HepG2 (cell line): ENCODE results near the gene FCN3. TPM values are rescaled to one million over a fixed set of nuclear protein-coding genes. Genes with fewer than 3 reads are reported as not detected.

Source experiments
- ATF4 ChIP-seq, 2 experiments: fragments of 450-650 bp in 1 of 2; sonication (generic) in 1 of 2; formaldehyde crosslinking; IDR thresholded peaks; 2 replicates each; pipeline versions ENCODE4 v1.5.0 to v1.8.0; 2020 to 2022; ENCODE audit warnings: mild to moderate bottlenecking in 1 of 2, missing genetic modification reagents in 1 of 2
- DMTF1 ChIP-seq: sonication (generic); formaldehyde crosslinking; IDR thresholded peaks from 2 replicates; pipeline ENCODE4 v1.4.0; 2020; ENCODE audit warnings: mild to moderate bottlenecking, missing genetic modification reagents
- ELF3 ChIP-seq: IDR thresholded peaks from 2 replicates; pipeline ENCODE4 v1.6.1; 2016; ENCODE audit warnings: missing genetic modification reagents, missing compliant biosample characterization
- FOXK1 ChIP-seq: sonication (generic); formaldehyde crosslinking; IDR thresholded peaks from 2 replicates; pipeline ENCODE4 v1.4.0; 2020; ENCODE audit warnings: low read depth, missing genetic modification reagents, borderline replicate concordance
- GTF2F1 ChIP-seq: fragments of 150-350 bp; IDR thresholded peaks from 2 replicates; pipeline ENCODE4 v1.6.1; 2014; ENCODE audit warnings: low read length
- KDM2A ChIP-seq: sonication (generic); formaldehyde crosslinking; IDR thresholded peaks from 2 replicates; pipeline ENCODE4 v1.4.0; 2020; ENCODE audit warnings: low read depth, missing genetic modification reagents, borderline replicate concordance
- KDM5A ChIP-seq: fragments of 200-600 bp; sonication (generic); IDR thresholded peaks from 2 replicates; pipeline ENCODE4 v1.7.0; 2018; ENCODE audit warnings: antibody characterized with exemption, mild to moderate bottlenecking, low read length, borderline replicate concordance
- KLF12 ChIP-seq: sonication (generic); formaldehyde crosslinking; IDR thresholded peaks from 2 replicates; pipeline ENCODE4 v1.4.0; 2020; ENCODE audit warnings: missing genetic modification reagents, borderline replicate concordance
- NFYB ChIP-seq: sonication (generic); formaldehyde crosslinking; IDR thresholded peaks from 2 replicates; pipeline ENCODE4 v1.4.0; 2020; ENCODE audit warnings: missing genetic modification reagents
- NR2F6 ChIP-seq, 2 experiments: IDR thresholded peaks; 2 replicates each; pipeline ENCODE4 v1.6.1; 2016; ENCODE audit warnings: antibody characterized with exemption in 1 of 2, mild to moderate bottlenecking in 1 of 2
- PHF21A ChIP-seq: sonication (generic); formaldehyde crosslinking; IDR thresholded peaks from 2 replicates; pipeline ENCODE4 v1.5.0; 2020; ENCODE audit warnings: mild to moderate bottlenecking, missing genetic modification reagents
- PHF8 ChIP-seq: sonication (generic); formaldehyde crosslinking; IDR thresholded peaks from 2 replicates; pipeline ENCODE4 v1.5.0; 2020; ENCODE audit warnings: missing genetic modification reagents
- RNF219 ChIP-seq: sonication (generic); formaldehyde crosslinking; IDR thresholded peaks from 2 replicates; pipeline ENCODE4 v1.5.0; 2020; ENCODE audit warnings: mild to moderate bottlenecking, missing genetic modification reagents
- ZFP36 ChIP-seq: fragments of 150-350 bp; IDR thresholded peaks from 2 replicates; pipeline ENCODE4 v1.6.1; 2018; ENCODE audit warnings: borderline replicate concordance, low read length, low read depth; ENCODE audit not compliant: partially characterized antibody
- ZNF17 ChIP-seq: sonication (generic); formaldehyde crosslinking; IDR thresholded peaks from 2 replicates; pipeline ENCODE4 v1.5.0; 2020; ENCODE audit warnings: mild to moderate bottlenecking, missing genetic modification reagents
- ZNF224 ChIP-seq: sonication (generic); formaldehyde crosslinking; IDR thresholded peaks from 2 replicates; pipeline ENCODE4 v1.5.0; 2020; ENCODE audit warnings: mild to moderate bottlenecking, missing genetic modification reagents
- ZNF234 ChIP-seq: sonication (generic); formaldehyde crosslinking; conservative IDR thresholded peaks from 2 replicates; pipeline ENCODE4 v1.5.1; 2020; ENCODE audit warnings: mild to moderate bottlenecking, missing genetic modification reagents
- ZNF496 ChIP-seq: sonication (generic); formaldehyde crosslinking; IDR thresholded peaks from 2 replicates; pipeline ENCODE4 v1.8.1; 2023; ENCODE audit warnings: mild to moderate bottlenecking, moderate library complexity, missing genetic modification reagents; ENCODE audit not compliant: insufficient replicate concordance
- ZNF589 ChIP-seq: sonication (generic); formaldehyde crosslinking; conservative IDR thresholded peaks from 2 replicates; pipeline ENCODE4 v1.8.0; 2022; ENCODE audit warnings: mild to moderate bottlenecking, moderate library complexity, missing genetic modification reagents
- ZNF629 ChIP-seq: sonication (generic); formaldehyde crosslinking; conservative IDR thresholded peaks from 2 replicates; pipeline ENCODE4 v1.5.0; 2020; ENCODE audit warnings: missing genetic modification reagents
- ZSCAN31 ChIP-seq: sonication (generic); formaldehyde crosslinking; IDR thresholded peaks from 2 replicates; pipeline ENCODE4 v1.5.0; 2020; ENCODE audit warnings: low read depth, mild to moderate bottlenecking, missing genetic modification reagents
- ZXDC ChIP-seq: sonication (generic); formaldehyde crosslinking; IDR thresholded peaks from 2 replicates; pipeline ENCODE4 v1.5.0; 2020; ENCODE audit warnings: mild to moderate bottlenecking, missing genetic modification reagents
- polyA plus RNA-seq, 8 experiments: library from polyadenylated mRNA; depleted of rRNA in 3 of 8; stranded (reverse) in 7 of 8; unstranded in 1 of 8; fragments of >200 nt; fragmentation: Illumina TruSeq in 4 of 8; extraction: Trizol in 4 of 8; gene quantifications; 2 replicates each; pipeline versions ENCODE4 v1.2.1 to v1.2.3, GENCODE V29; 2011 to 2016; ENCODE audit warnings: low read depth in 4 of 8, missing spikeins in 1 of 8, mixed read lengths in 1 of 8; ENCODE audit not compliant: insufficient read depth in 1 of 8
- total RNA-seq, 5 experiments: library from RNA; depleted of rRNA; stranded (reverse); fragments of >200 nt; fragmentation: Illumina TruSeq; extraction: Trizol; gene quantifications; 2 replicates each; pipeline ENCODE4 v1.2.3, GENCODE V29; 2016; ENCODE audit warnings: low read depth in 1 of 5

Gene FCN3
- total and polyA plus RNA-seq, 2 of the 13 experiments (the other 11 are each of a cell fraction or from before 2014, with no cell fraction given), result not detected

- TF ChIP-seq KDM5A, result peak; percentile 44; the same call in 1 of the 2 replicates
- TF ChIP-seq KLF12 (CRISPR knock-in tag), result no peak
- no peak for TF ChIP-seq ZNF629 (CRISPR knock-in tag)
- TF ChIP-seq NR2F6 (IDR thresholded peaks at IDR 0.05), result no peak
- TF ChIP-seq NR2F6 (CRISPR knock-in tag; IDR thresholded peaks at IDR 0.05), result 0 out of 2 replicates have a peak, but pooled peaks have one; percentile 10
- no peak for TF ChIP-seq ZSCAN31 (CRISPR knock-in tag)
- no peak for TF ChIP-seq ZNF496
- TF ChIP-seq KDM2A (CRISPR knock-in tag), result peak; percentile 87
- no peak for TF ChIP-seq ZNF234 (CRISPR knock-in tag)
- no peak for TF ChIP-seq DMTF1 (CRISPR knock-in tag)
- no peak for TF ChIP-seq ZNF589 (CRISPR knock-in tag)
- TF ChIP-seq PHF21A, result peak; percentile 65
- TF ChIP-seq ZNF224, result no peak
- no peak for TF ChIP-seq ZFP36
- no peak for TF ChIP-seq ATF4 (CRISPR knock-in tag; IDR thresholded peaks at IDR 0.05)
- 0 out of 2 replicates have a peak, but pooled peaks have one; percentile 4 for TF ChIP-seq PHF8 (CRISPR knock-in tag)
- TF ChIP-seq ZXDC, result no peak
- TF ChIP-seq NFYB (CRISPR knock-in tag), result peak; percentile 81
- peak; percentile 48; the same call in 1 of the 2 replicates for TF ChIP-seq FOXK1 (CRISPR knock-in tag)
- no peak for TF ChIP-seq GTF2F1
- peak; percentile 20; the same call in 1 of the 2 replicates for TF ChIP-seq ELF3 (CRISPR knock-in tag)
- TF ChIP-seq RNF219 (CRISPR knock-in tag), result no peak
- TF ChIP-seq ZNF17, result no peak
Measured at GRCh38 chr1:27392096-27392777, 17.6 kb upstream of the FCN3 start, which contains the start of gene GPR3 (continued).
